H1 (cell line): Measurements from ENCODE around the gene SND1. TPM values are rescaled to one million over a fixed set of nuclear protein-coding genes. Genes with fewer than 3 reads are reported as not detected.

ENCODE experiments used
- CTCF ChIA-PET: fragments of 300-600 bp; sonication (Branson Sonifier 250); formaldehyde crosslinking; loops from one replicate; lab custom pipeline; 2021; ENCODE audit not compliant: partially characterized antibody; lab: Charles Lee
- POLR2A ChIA-PET: fragments of 300-600 bp; sonication (Branson Sonifier 250); formaldehyde crosslinking; loops from one replicate; lab custom pipeline; 2021; ENCODE audit warnings: inconsistent platforms; ENCODE audit not compliant: partially characterized antibody; lab: Charles Lee
- DNase-seq, 2 experiments: peaks; one replicate each; pipeline versions ENCODE4 v3.0.0 to v3.0.0-alpha.2; 2010 to 2022; ENCODE audit warnings: low spot score in 2 of 2, low read depth in 1 of 2, mixed read lengths in 1 of 2
- FAIRE-seq: peaks from 2 replicates; lab custom pipeline; 2011; peaks lifted over from hg19 to GRCh38; lab: Jason Lieb, UNC
- H2AFZ ChIP-seq: 2 replicates; pipeline ENCODE4 v1.8.1; 2012; ENCODE audit warnings: low read length, inconsistent platforms
- H2AK5ac ChIP-seq: 2 replicates; pipeline ENCODE4 v1.6.1; 2013; ENCODE audit warnings: low read depth, low read length
- H2BK120ac ChIP-seq: replicated peaks from 2 replicates; pipeline ENCODE3; 2013; ENCODE audit warnings: low read depth, low read length, inconsistent platforms
- H2BK12ac ChIP-seq: 2 replicates; pipeline ENCODE4 v1.6.1; 2013; ENCODE audit warnings: low read depth, low read length
- H2BK15ac ChIP-seq: 2 replicates; pipeline ENCODE4 v1.6.1; 2013; ENCODE audit warnings: low read length
- H2BK20ac ChIP-seq: 2 replicates; pipeline ENCODE4 v1.6.1; 2013; ENCODE audit warnings: low read length
- H2BK5ac ChIP-seq: 2 replicates; pipeline ENCODE4 v1.6.1; 2013; ENCODE audit warnings: low read depth, low read length
- H3K14ac ChIP-seq: 2 replicates; pipeline ENCODE4 v1.6.1; 2013; ENCODE audit warnings: inconsistent platforms; ENCODE audit not compliant: insufficient read length
- H3K18ac ChIP-seq: 2 replicates; pipeline ENCODE4 v1.6.1; 2013; ENCODE audit warnings: low read length; ENCODE audit errors: extremely low read depth
- H3K23ac ChIP-seq: 2 replicates; pipeline ENCODE4 v1.6.1; 2013; ENCODE audit warnings: inconsistent platforms; ENCODE audit not compliant: insufficient read length
- H3K23me2 ChIP-seq: 2 replicates; pipeline ENCODE4 v1.6.1; 2013; ENCODE audit warnings: low read depth, low read length
- H3K27ac ChIP-seq: 2 replicates; pipeline ENCODE4 v1.6.1; 2011; ENCODE audit warnings: low read depth, low read length, inconsistent platforms
- H3K27me3 ChIP-seq, 4 experiments: replicated peaks in 1 of 4; 1 replicate in 1 of 4; 2 replicates in 3 of 4; pipeline versions ENCODE4 v1.6.1 to v1.8.1; 2011 to 2013; ENCODE audit warnings: low read length in 3 of 4, mild to moderate bottlenecking in 3 of 4, inconsistent platforms in 2 of 4, mixed read lengths in 2 of 4, moderate library complexity in 1 of 4; ENCODE audit not compliant: control insufficient read depth in 3 of 4, insufficient read depth in 3 of 4; ENCODE audit errors: extremely low read depth in 1 of 4
- H3K36me3 ChIP-seq, 4 experiments: 2 replicates each; pipeline versions ENCODE4 v1.6.1 to v1.8.1; 2011 to 2013; ENCODE audit warnings: mild to moderate bottlenecking in 4 of 4, low read length in 3 of 4, moderate library complexity in 2 of 4, control low read depth in 1 of 4, inconsistent platforms in 1 of 4; ENCODE audit not compliant: insufficient read depth in 4 of 4, control insufficient read depth in 2 of 4
- H3K4ac ChIP-seq: replicated peaks from 2 replicates; pipeline ENCODE3; 2013; ENCODE audit warnings: low read length, low read depth, mixed read lengths, inconsistent platforms; ENCODE audit not compliant: insufficient read length
- H3K4me1 ChIP-seq, 4 experiments: replicated peaks in 1 of 4; 1 replicate in 1 of 4; 2 replicates in 3 of 4; pipeline versions ENCODE4 v1.6.1 to v1.8.1; 2011 to 2013; ENCODE audit warnings: low read length in 3 of 4, inconsistent platforms in 2 of 4, mixed read lengths in 1 of 4; ENCODE audit not compliant: insufficient read depth in 4 of 4, control insufficient read depth in 3 of 4
- H3K4me2 ChIP-seq, 2 experiments: 2 replicates each; pipeline versions ENCODE4 v1.6.1 to v1.8.1; 2011 to 2013; ENCODE audit warnings: low read depth in 2 of 2, low read length in 2 of 2, control low read depth in 1 of 2, inconsistent platforms in 1 of 2, mild to moderate bottlenecking in 1 of 2; ENCODE audit not compliant: insufficient read depth in 1 of 2
- H3K4me3 ChIP-seq, 4 experiments: fragments of 200-600, 300-600 bp in 1 of 4; sonication (generic), shearing (Covaris generic), sonication (Bioruptor Twin) in 1 of 4; 2 replicates each; pipeline versions ENCODE4 v1.5.1 to v1.8.1; 2011 to 2016; ENCODE audit warnings: low read length in 4 of 4, low read depth in 3 of 4, control low read depth in 2 of 4, inconsistent platforms in 2 of 4, mild to moderate bottlenecking in 2 of 4, mixed read lengths in 1 of 4, moderate library complexity in 1 of 4; ENCODE audit not compliant: insufficient read depth in 2 of 4; ENCODE audit errors: extremely low read depth in 1 of 4
- H3K56ac ChIP-seq: replicated peaks from 2 replicates; pipeline ENCODE3; 2013; ENCODE audit warnings: low read depth, mild to moderate bottlenecking, mixed read lengths, low read length, inconsistent platforms; ENCODE audit not compliant: insufficient read length
- H3K79me1 ChIP-seq: 2 replicates; pipeline ENCODE4 v1.6.1; 2013; ENCODE audit warnings: low read depth, low read length, control low read depth
- H3K79me2 ChIP-seq, 2 experiments: 2 replicates each; pipeline versions ENCODE4 v1.6.1 to v1.8.1; 2012 to 2013; ENCODE audit warnings: low read length in 2 of 2, mild to moderate bottlenecking in 2 of 2, inconsistent platforms in 1 of 2; ENCODE audit not compliant: insufficient read depth in 2 of 2, control insufficient read depth in 1 of 2
- H3K9ac ChIP-seq, 4 experiments: replicated peaks in 1 of 4; 1 replicate in 1 of 4; 2 replicates in 3 of 4; pipeline versions ENCODE4 v1.6.1 to v1.8.1; 2011 to 2013; ENCODE audit warnings: low read depth in 3 of 4, low read length in 3 of 4, control low read depth in 2 of 4, mild to moderate bottlenecking in 2 of 4, moderate library complexity in 2 of 4, inconsistent platforms in 1 of 4; ENCODE audit errors: extremely low read depth in 1 of 4
- H3K9me3 ChIP-seq, 2 experiments: 2 replicates each; pipeline versions ENCODE4 v1.6.1 to v1.8.1; 2012 to 2013; ENCODE audit warnings: mild to moderate bottlenecking in 2 of 2, moderate library complexity in 2 of 2, control low read depth in 1 of 2, inconsistent platforms in 1 of 2, low read depth in 1 of 2, low read length in 1 of 2, mixed read lengths in 1 of 2; ENCODE audit not compliant: insufficient read depth in 2 of 2
- H4K20me1 ChIP-seq, 2 experiments: replicated peaks in 1 of 2; 2 replicates each; pipeline versions ENCODE3 to v1.8.1; 2011 to 2013; ENCODE audit warnings: inconsistent platforms in 2 of 2, low read length in 2 of 2, mild to moderate bottlenecking in 1 of 2; ENCODE audit not compliant: insufficient read depth in 2 of 2, control insufficient read depth in 1 of 2
- H4K5ac ChIP-seq: 2 replicates; pipeline ENCODE4 v1.6.1; 2013; ENCODE audit warnings: low read length, low read depth, mixed read lengths, inconsistent platforms; ENCODE audit not compliant: insufficient read length
- H4K8ac ChIP-seq: 2 replicates; pipeline ENCODE4 v1.8.0; 2013; ENCODE audit warnings: mild to moderate bottlenecking, moderate library complexity, low read length, inconsistent platforms; ENCODE audit not compliant: insufficient read depth; ENCODE audit errors: extremely low read depth
- H4K91ac ChIP-seq: replicated peaks from 2 replicates; pipeline ENCODE3; 2013; ENCODE audit warnings: low read length, mixed read lengths, inconsistent platforms; ENCODE audit not compliant: insufficient read length
- BRCA1 ChIP-seq: IDR thresholded peaks from 2 replicates; pipeline ENCODE4 v1.6.1; 2012; ENCODE audit warnings: low read depth, low read length, improper control_type of control experiment
- JUND ChIP-seq: IDR thresholded peaks from 2 replicates; pipeline ENCODE4 v1.6.1; 2011; ENCODE audit warnings: mild to moderate bottlenecking, improper control_type of control experiment, low read length
- MAFK ChIP-seq: IDR thresholded peaks from 2 replicates; pipeline ENCODE4 v1.6.1; 2012; ENCODE audit warnings: low read depth, mild to moderate bottlenecking, improper control_type of control experiment, low read length
- USF2 ChIP-seq: IDR thresholded peaks from 2 replicates; pipeline ENCODE4 v1.6.1; 2011; ENCODE audit warnings: low read length, improper control_type of control experiment
- WGBS, 2 experiments: shearing (Covaris generic) in 1 of 2; methylation state at CpG; one replicate each; pipeline versions ENCODE4 v1.1.6 to v1.1.7; 2013 to 2015; ENCODE audit warnings: low lambda C conversion rate in 2 of 2, mixed read lengths in 2 of 2, inconsistent platforms in 1 of 2, low coverage in 1 of 2, missing lambda C conversion rate in 1 of 2; ENCODE audit not compliant: insufficient replicate concordance in 2 of 2, insufficient coverage in 1 of 2, insufficient read length in 1 of 2; ENCODE audit errors: extremely low coverage in 1 of 2, missing lambda C conversion rate in 1 of 2; 5-methylcytosine and 5-hydroxymethylcytosine counted together
- polyA plus RNA-seq, 7 experiments: library from polyadenylated mRNA; depleted of rRNA in 3 of 7; stranded (reverse) in 5 of 7; unstranded in 2 of 7; fragments of >200 nt in 5 of 7; fragments of 200-250 nt in 2 of 7; gene quantifications; 1 replicate in 5 of 7; 2 replicates in 1 of 7; 4 replicates in 1 of 7; pipeline versions ENCODE4 v1.2.1 to v1.2.3, GENCODE V29; 2011 to 2013; ENCODE audit warnings: missing spikeins in 2 of 7, mixed read lengths in 2 of 7
- total RNA-seq: library from RNA; stranded (reverse); fragmentation: NEBNext Ultra II Directional; extraction: Animal tissue kit (Norgen Biotek cat#: 25700); gene quantifications from 2 replicates; pipeline ENCODE4 v1.2.1, GENCODE V29; 2021
- TF ChIP-seq, protein P1 (sequence below), 3 experiments: IDR thresholded peaks; 1 replicate in 2 of 3; 2 replicates in 1 of 3; pipeline versions ENCODE4 v1.5.1 to v1.6.1; 2011; ENCODE audit warnings: low read length in 3 of 3, mild to moderate bottlenecking in 3 of 3, inconsistent platforms in 2 of 3, low read depth in 1 of 3, moderate library complexity in 1 of 3; ENCODE audit not compliant: insufficient read depth in 1 of 3; ENCODE audit errors: control extremely low read depth in 1 of 3

Gene SND1
- total and polyA plus RNA-seq, 2 of the 8 experiments (the other 6 are each of a cell fraction or from before 2014, with no cell fraction given), result 122 to 290 TPM

- FAIRE-seq, result no peak
- no peak overlapping the region for H2BK5ac ChIP-seq
- peaks cover 0 to 16% (median 4%) of the 10 kb centered on the region in 4 experiments; a peak in 4 of 8 replicates for H3K36me3 ChIP-seq
- no peak overlapping the region for H2BK20ac ChIP-seq
- H2BK120ac ChIP-seq, result no peak overlapping the region
- H2AFZ ChIP-seq, result no peak overlapping the region
- WGBS, 2 experiments, result 98% methylated on average over 3 of the region's 3 CpGs; no CpG with 5 or more reads in 1 of the 2 experiments
- no peaks in the 10 kb centered on the region for H3K9me3 ChIP-seq
- peaks cover 0 to 17% of the 10 kb centered on the region in 2 experiments; a peak in 2 of 4 replicates for H3K79me2 ChIP-seq
- peaks cover 2 to 3% of the 10 kb centered on the region in 2 experiments for H4K20me1 ChIP-seq
- H2AK5ac ChIP-seq, result no peak overlapping the region
- POLR2A ChIA-PET, result no interaction called here
- H3K23me2 ChIP-seq, result no peaks in the 10 kb centered on the region
- H3K4me1 ChIP-seq, result peaks cover 0 to 15% (median 5%) of the 10 kb centered on the region in 4 experiments; a peak in 3 of 7 replicates
- no peak for DNase-seq
- H3K14ac ChIP-seq, result no peak overlapping the region
- H4K8ac ChIP-seq, result no peak overlapping the region
- no peak overlapping the region for H4K91ac ChIP-seq
- no peak overlapping the region for H3K4me2 ChIP-seq
- H3K23ac ChIP-seq, result no peak overlapping the region
- TF ChIP-seq BRCA1, result no peak
- TF ChIP-seq MAFK, result no peak
- TF ChIP-seq, protein P1, sequence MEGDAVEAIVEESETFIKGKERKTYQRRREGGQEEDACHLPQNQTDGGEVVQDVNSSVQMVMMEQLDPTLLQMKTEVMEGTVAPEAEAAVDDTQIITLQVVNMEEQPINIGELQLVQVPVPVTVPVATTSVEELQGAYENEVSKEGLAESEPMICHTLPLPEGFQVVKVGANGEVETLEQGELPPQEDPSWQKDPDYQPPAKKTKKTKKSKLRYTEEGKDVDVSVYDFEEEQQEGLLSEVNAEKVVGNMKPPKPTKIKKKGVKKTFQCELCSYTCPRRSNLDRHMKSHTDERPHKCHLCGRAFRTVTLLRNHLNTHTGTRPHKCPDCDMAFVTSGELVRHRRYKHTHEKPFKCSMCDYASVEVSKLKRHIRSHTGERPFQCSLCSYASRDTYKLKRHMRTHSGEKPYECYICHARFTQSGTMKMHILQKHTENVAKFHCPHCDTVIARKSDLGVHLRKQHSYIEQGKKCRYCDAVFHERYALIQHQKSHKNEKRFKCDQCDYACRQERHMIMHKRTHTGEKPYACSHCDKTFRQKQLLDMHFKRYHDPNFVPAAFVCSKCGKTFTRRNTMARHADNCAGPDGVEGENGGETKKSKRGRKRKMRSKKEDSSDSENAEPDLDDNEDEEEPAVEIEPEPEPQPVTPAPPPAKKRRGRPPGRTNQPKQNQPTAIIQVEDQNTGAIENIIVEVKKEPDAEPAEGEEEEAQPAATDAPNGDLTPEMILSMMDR (IDR thresholded peaks at IDR 0.05; ENCODE audit: control extremely low read depth in 1 of 3, insufficient read depth in 1 of 3, low read depth in 1 of 3, low read length in 3 of 3), result no peak
- TF ChIP-seq JUND, result no peak
- TF ChIP-seq USF2, result no peak
- no peak overlapping the region for H2BK12ac ChIP-seq
- H3K4me3 ChIP-seq, result no peak overlapping the region
- no peak overlapping the region for H3K4ac ChIP-seq
- no peak overlapping the region for H3K9ac ChIP-seq
- peaks cover 7% of the 10 kb centered on the region; the same call in 1 of the 2 replicates for H3K79me1 ChIP-seq
- H3K56ac ChIP-seq, result no peak overlapping the region
- H3K27me3 ChIP-seq, result no peaks in the 10 kb centered on the region
- H4K5ac ChIP-seq, result no peak overlapping the region
- H2BK15ac ChIP-seq, result no peak overlapping the region
- no peak overlapping the region for H3K18ac ChIP-seq
- no peak overlapping the region for H3K27ac ChIP-seq
- CTCF ChIA-PET, result interaction anchor here (0.8 kb wide), 1 partner anchor 16 kb away, joined by 4 read pairs; no protein-coding TSS in a partner anchor
These were observed 232.1 kb downstream of the SND1 start for GRCh38 chr7:127884066-127884559.
